Epithelial cell of proximal tubule (primary cell): Measurements from ENCODE around the gene TCF15. TPM values are rescaled to one million over a fixed set of nuclear protein-coding genes. Genes with fewer than 3 reads are reported as not detected.
A peak's percentile ranks its signal among the peaks of the same experiment; 100 is the strongest.
"Not testable (repeated sequence)": the region's sequence is repeated elsewhere in the genome, so short reads cannot be mapped to it uniquely, and the experiment has no call there.

Experiments used
- DNase-seq: peaks from one replicate; pipeline ENCODE4 v3.0.0-alpha.2; 2011; ENCODE audit warnings: low read depth
- H3K4me3 ChIP-seq: 2 replicates; pipeline ENCODE4 v1.5.1; 2011; ENCODE audit warnings: low read depth, mild to moderate bottlenecking, low read length
- CTCF ChIP-seq: conservative IDR thresholded peaks from 2 replicates; pipeline ENCODE4 v1.5.1; 2012; ENCODE audit warnings: low read depth, mild to moderate bottlenecking, low read length
- total RNA-seq: library from RNA; depleted of rRNA; stranded (reverse); fragments of >200 nt; gene quantifications from 2 replicates; pipeline ENCODE4 v1.2.3, GENCODE V29; 2015

TCF15 gene
- total RNA-seq, 1 donor from 2014 or later = 4.0 TPM

- no peak for DNase-seq
- no peak overlapping the region for H3K4me3 ChIP-seq
- no peak for TF ChIP-seq CTCF
These were observed 18.2 kb downstream of the TCF15 start for GRCh38 chr20:591941-592340.

GRCh38 chr20:588932-589672 lies 21.0 kb downstream of the TCF15 start:
- no peak for DNase-seq
- TF ChIP-seq CTCF = no peak
- no peak overlapping the region for H3K4me3 ChIP-seq

GRCh38 chr20:588476-588875 lies 21.6 kb downstream of the TCF15 start:
- no peak for TF ChIP-seq CTCF
- DNase-seq = no peak
- no peak overlapping the region for H3K4me3 ChIP-seq

- no peak for DNase-seq
- H3K4me3 ChIP-seq = no peak overlapping the region
- no peak for TF ChIP-seq CTCF
These were observed 25.2 kb downstream of the TCF15 start for GRCh38 chr20:584971-585301.

- no peak overlapping the region for H3K4me3 ChIP-seq
- peak; percentile 6 for DNase-seq
- no peak for TF ChIP-seq CTCF
These were observed 25.7 kb downstream of the TCF15 start for GRCh38 chr20:584161-584970.

- TF ChIP-seq CTCF = no peak
- no peak for DNase-seq
- H3K4me3 ChIP-seq = no peak overlapping the region
These were observed 27.9 kb downstream of the TCF15 start for GRCh38 chr20:582204-582603.

- not testable (repeated sequence) for DNase-seq, H3K4me3 ChIP-seq
These were observed 31.0 kb downstream of the TCF15 start for GRCh38 chr20:578940-579690.
